Tibial nerve (tissue), 4 donors: ENCODE measurements around the gene MYORG. TPM values are rescaled to one million over a fixed set of nuclear protein-coding genes. Genes with fewer than 3 reads are reported as not detected.

Source experiments
- DNase-seq, 2 donors: peaks; one replicate each; pipeline ENCODE4 v3.0.0-alpha.2; 2019; ENCODE audit warnings: low spot score in 2 of 2
- H3K27ac ChIP-seq, 4 donors: fragments of 200-600 bp; sonication (generic) in 3 of 4; one replicate each; pipeline ENCODE4 v1.5.1; 2017 to 2019; ENCODE audit warnings: mild to moderate bottlenecking in 1 of 4
- H3K27me3 ChIP-seq, 2 donors: fragments of 200-600 bp; sonication (generic) in 1 of 2; one replicate each; pipeline versions ENCODE4 v1.5.1 to v1.6.0; 2017 to 2019
- H3K36me3 ChIP-seq, 3 donors: fragments of 200-600 bp; sonication (generic); one replicate each; pipeline ENCODE4 v1.5.1; 2018 to 2019
- H3K4me1 ChIP-seq, 4 donors: fragments of 200-600 bp; sonication (generic) in 3 of 4; one replicate each; pipeline ENCODE4 v1.5.1; 2017 to 2019
- H3K4me3 ChIP-seq, 4 donors: fragments of 200-600 bp; sonication (generic) in 3 of 4; one replicate each; pipeline ENCODE4 v1.5.1; 2017 to 2019; ENCODE audit warnings: mild to moderate bottlenecking in 1 of 4, moderate library complexity in 1 of 4
- H3K9me3 ChIP-seq, 4 donors: fragments of 200-600 bp; sonication (generic) in 3 of 4; one replicate each; pipeline ENCODE4 v1.5.1; 2017 to 2019
- EP300 ChIP-seq, 2 donors: sonication (generic); formaldehyde crosslinking; IDR thresholded peaks; one replicate each; pipeline ENCODE4 v1.6.1; 2017; ENCODE audit warnings: antibody characterized with exemption in 2 of 2, mild to moderate bottlenecking in 1 of 2
- POLR2A ChIP-seq, 2 donors: fragments of 450-650 bp; IDR thresholded peaks; one replicate each; pipeline ENCODE4 v1.6.1; 2017; ENCODE audit warnings: antibody characterized with exemption in 2 of 2, mild to moderate bottlenecking in 2 of 2, moderate library complexity in 2 of 2
- WGBS, 2 donors: methylation state at CpG; one replicate each; pipeline ENCODE4 v1.1.5; 2018; 5-methylcytosine and 5-hydroxymethylcytosine counted together
- total RNA-seq, 4 donors: library from RNA; depleted of rRNA; stranded (reverse); fragments of >200 nt; gene quantifications; one replicate each; pipeline ENCODE4 v1.1.0, GENCODE V29; 2016
- TF ChIP-seq, protein P1 (sequence below), 5 experiments: fragments of 200-600 bp in 3 of 5; fragments of 450-650 bp in 2 of 5; sonication (generic) in 3 of 5; IDR thresholded peaks; one replicate each; pipeline ENCODE4 v1.5.1; 2016 to 2019; ENCODE audit warnings: antibody characterized with exemption in 5 of 5, mild to moderate bottlenecking in 3 of 5, moderate library complexity in 2 of 5

Gene MYORG
- total RNA-seq, 4 donors from 2014 or later, result 4.8 to 9.0 (median 6.9) TPM

DNA sequence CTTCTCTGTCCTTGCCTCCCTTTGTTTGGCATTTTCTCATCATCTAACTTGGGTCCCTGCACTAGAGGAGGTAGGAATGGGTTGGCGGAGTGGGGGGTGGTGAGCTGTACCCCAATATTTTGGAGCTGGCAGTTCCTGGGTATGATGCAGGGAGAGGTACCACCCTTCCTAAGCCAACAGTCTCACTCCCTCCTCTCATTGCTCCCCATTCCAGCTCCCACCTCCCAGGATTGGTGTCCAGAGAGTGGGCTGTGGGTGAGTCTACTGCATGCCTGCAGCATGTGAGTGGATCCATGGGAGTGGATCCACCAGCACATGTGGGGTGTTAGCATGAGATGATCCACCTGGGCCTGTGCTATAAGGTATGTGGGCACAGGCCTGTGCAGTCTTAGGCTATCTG is 22.2 kb upstream of the MYORG start:
- DNase-seq, result no peak
- TF ChIP-seq EP300 (IDR thresholded peaks at IDR 0.05) (no peak), POLR2A (IDR thresholded peaks at IDR 0.05) (no peak)
- TF ChIP-seq, protein P1, sequence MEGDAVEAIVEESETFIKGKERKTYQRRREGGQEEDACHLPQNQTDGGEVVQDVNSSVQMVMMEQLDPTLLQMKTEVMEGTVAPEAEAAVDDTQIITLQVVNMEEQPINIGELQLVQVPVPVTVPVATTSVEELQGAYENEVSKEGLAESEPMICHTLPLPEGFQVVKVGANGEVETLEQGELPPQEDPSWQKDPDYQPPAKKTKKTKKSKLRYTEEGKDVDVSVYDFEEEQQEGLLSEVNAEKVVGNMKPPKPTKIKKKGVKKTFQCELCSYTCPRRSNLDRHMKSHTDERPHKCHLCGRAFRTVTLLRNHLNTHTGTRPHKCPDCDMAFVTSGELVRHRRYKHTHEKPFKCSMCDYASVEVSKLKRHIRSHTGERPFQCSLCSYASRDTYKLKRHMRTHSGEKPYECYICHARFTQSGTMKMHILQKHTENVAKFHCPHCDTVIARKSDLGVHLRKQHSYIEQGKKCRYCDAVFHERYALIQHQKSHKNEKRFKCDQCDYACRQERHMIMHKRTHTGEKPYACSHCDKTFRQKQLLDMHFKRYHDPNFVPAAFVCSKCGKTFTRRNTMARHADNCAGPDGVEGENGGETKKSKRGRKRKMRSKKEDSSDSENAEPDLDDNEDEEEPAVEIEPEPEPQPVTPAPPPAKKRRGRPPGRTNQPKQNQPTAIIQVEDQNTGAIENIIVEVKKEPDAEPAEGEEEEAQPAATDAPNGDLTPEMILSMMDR (IDR thresholded peaks at IDR 0.05), result no peak
- H3K27ac ChIP-seq, result no peak overlapping the region
- H3K4me1 ChIP-seq, result peaks cover 0 to 3% (median 0%) of the 10 kb centered on the region in 4 donors
- no peaks in the 10 kb centered on the region for H3K9me3 ChIP-seq
- H3K27me3 ChIP-seq, result no peaks in the 10 kb centered on the region
- peaks cover 0 to 59% (median 0%) of the 10 kb centered on the region in 3 donors for H3K36me3 ChIP-seq
- H3K4me3 ChIP-seq, result no peak overlapping the region
- WGBS, 2 donors, result 100% methylated on average over 1 of the region's 1 CpG

DNA sequence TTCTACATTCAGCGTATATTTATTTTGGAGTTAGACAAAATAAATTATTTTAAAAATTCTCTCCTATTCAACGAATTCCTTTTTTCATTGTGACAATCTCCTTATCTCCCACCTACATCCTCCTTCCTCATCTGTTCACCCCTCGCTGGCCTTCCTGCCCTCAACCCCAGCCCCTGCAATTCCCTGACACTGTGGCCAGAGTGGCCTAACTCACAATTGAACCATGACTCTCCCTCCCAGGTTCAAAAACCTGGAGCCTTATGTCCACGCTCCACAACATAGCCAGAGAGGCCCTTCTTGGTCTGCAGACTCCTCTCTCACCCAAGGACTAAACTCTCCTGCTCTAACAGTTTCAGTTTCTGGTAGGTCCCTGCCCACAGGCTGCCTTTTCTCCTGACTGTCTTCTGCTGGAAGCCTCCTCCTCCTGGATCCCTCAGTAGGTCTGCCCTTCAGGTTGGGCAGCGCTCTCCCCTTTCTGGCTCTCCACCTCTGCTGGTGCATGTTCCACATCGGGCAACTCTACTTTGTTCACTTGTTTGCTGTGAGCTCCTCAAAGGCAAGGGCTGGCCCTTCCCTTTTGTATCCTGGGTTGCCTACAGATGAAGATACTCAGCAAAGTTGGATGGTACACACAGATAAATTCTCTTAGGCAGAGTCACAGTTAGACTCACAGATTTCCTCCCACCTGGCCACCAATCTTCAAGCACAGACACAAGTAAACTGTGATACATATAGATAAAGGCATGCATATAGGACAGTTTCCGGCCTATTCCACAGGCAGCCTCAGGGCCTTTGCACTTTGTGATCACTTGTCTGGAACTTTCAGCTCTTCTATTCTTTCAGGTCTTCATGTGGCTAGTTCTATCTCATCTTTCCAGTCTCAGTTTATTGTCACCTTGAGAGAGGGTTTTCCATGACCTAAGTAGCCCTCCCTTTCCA is 19.8 kb upstream of the MYORG start:
- Histone ChIP-seq H3K27ac (no peak overlapping the region), H3K27me3 (no peaks in the 10 kb centered on the region), H3K9me3 (no peaks in the 10 kb centered on the region), H3K36me3 (peaks cover 0 to 44% (median 0%) of the 10 kb centered on the region in 3 donors), H3K4me3 (no peak overlapping the region), H3K4me1 (no peaks in the 10 kb centered on the region)
- DNase-seq, result no peak
- no peak for TF ChIP-seq EP300 (IDR thresholded peaks at IDR 0.05)
- TF ChIP-seq, protein P1 (IDR thresholded peaks at IDR 0.05), result no peak
- no peak for TF ChIP-seq POLR2A (IDR thresholded peaks at IDR 0.05)
- WGBS, 2 donors, result 78 to 83% methylated on average over 7 of the region's 7 CpGs

DNA sequence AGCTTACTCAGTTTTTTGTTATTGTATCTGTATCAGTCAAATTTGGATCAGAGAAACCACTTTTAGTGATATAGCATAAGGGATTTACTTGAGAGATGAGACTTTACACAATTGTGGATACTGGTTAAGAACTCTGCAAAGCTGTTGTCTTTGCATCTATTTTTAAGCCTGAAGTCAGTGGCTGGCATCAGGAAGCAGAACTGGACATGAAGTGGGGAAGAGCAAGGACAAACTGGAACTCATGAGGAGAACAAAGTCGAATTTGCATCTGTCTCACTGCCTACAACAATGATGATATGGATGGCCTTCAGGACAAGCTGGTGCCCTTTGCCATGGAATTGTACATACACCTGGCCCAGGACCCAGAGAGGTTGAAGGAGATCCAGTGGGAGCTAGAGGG is 15.8 kb upstream of the MYORG start:
- no peaks in the 10 kb centered on the region for H3K27me3 ChIP-seq
- H3K4me1 ChIP-seq, result no peaks in the 10 kb centered on the region
- no peak overlapping the region for H3K27ac ChIP-seq
- WGBS, 2 donors, result 42 to 69% methylated on average over 1 of the region's 1 CpG
- no peak overlapping the region for H3K4me3 ChIP-seq
- peaks cover 0 to 4% (median 0%) of the 10 kb centered on the region in 3 donors for H3K36me3 ChIP-seq
- no peaks in the 10 kb centered on the region for H3K9me3 ChIP-seq
- DNase-seq, result no peak
- TF ChIP-seq POLR2A (IDR thresholded peaks at IDR 0.05), result no peak
- TF ChIP-seq, protein P1 (IDR thresholded peaks at IDR 0.05), result no peak
- no peak for TF ChIP-seq EP300 (IDR thresholded peaks at IDR 0.05)

DNA sequence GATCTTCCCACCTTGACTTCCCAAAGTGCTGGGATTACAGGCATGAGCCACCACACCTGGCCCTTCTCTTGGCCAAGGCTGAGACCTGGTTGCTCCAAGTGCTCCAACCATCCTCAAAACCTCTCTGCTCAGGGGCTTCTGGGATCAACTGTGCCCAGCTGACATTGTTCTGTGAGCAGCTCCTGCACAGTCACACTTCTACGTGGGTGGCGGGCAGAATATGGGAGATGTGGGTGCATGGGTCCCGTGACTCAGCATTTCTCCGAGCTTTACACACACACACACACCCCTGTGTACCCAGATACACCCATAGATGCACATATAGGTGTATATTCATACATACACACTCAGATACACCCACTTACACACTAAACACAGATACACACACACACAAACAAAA is 10.5 kb upstream of the MYORG start:
- Histone ChIP-seq H3K27ac (no peak overlapping the region), H3K4me3 (no peak overlapping the region), H3K27me3 (no peaks in the 10 kb centered on the region), H3K4me1 (no peaks in the 10 kb centered on the region), H3K36me3 (no peaks in the 10 kb centered on the region), H3K9me3 (no peaks in the 10 kb centered on the region)
- TF ChIP-seq EP300 (IDR thresholded peaks at IDR 0.05) (no peak), POLR2A (IDR thresholded peaks at IDR 0.05) (no peak)
- TF ChIP-seq, protein P1 (IDR thresholded peaks at IDR 0.05), result no peak
- 57 to 79% methylated on average over 4 of the region's 4 CpGs for whole genome bisulfite sequencing, 2 donors
- no peak for DNase-seq

DNA sequence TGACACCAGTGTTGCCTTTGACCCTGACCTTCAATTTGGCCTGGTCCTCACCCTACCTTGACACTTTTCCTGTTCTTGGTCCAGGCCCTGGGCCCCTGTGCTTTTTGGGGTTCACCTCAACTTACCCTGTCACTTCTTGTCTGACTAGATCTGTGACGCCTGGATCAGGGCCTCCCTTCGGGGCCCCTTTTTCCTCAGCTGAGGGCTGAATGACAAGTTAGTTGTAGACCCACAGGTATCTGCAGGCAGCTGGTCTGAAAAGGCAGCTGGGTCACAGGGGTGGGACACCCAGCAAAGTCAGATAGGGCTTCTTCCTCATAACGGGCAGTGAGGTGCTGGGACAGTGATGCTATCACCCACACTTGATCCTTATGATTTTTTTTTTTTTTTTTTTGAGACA is 10.0 kb upstream of the MYORG start:
- no peaks in the 10 kb centered on the region for H3K27me3 ChIP-seq
- no peak overlapping the region for H3K27ac ChIP-seq
- H3K36me3 ChIP-seq, result no peaks in the 10 kb centered on the region
- 83 to 88% methylated on average over 3 of the region's 3 CpGs for WGBS, 2 donors
- H3K9me3 ChIP-seq, result no peaks in the 10 kb centered on the region
- TF ChIP-seq, protein P1 (IDR thresholded peaks at IDR 0.05), result no peak
- TF ChIP-seq POLR2A (IDR thresholded peaks at IDR 0.05) (no peak), EP300 (IDR thresholded peaks at IDR 0.05) (no peak)
- no peaks in the 10 kb centered on the region for H3K4me1 ChIP-seq
- no peak for DNase-seq
- no peak overlapping the region for H3K4me3 ChIP-seq
